ENCODE measurements around the gene NIT1.

NIT1 gene, protein sequence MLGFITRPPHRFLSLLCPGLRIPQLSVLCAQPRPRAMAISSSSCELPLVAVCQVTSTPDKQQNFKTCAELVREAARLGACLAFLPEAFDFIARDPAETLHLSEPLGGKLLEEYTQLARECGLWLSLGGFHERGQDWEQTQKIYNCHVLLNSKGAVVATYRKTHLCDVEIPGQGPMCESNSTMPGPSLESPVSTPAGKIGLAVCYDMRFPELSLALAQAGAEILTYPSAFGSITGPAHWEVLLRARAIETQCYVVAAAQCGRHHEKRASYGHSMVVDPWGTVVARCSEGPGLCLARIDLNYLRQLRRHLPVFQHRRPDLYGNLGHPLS

DNA sequence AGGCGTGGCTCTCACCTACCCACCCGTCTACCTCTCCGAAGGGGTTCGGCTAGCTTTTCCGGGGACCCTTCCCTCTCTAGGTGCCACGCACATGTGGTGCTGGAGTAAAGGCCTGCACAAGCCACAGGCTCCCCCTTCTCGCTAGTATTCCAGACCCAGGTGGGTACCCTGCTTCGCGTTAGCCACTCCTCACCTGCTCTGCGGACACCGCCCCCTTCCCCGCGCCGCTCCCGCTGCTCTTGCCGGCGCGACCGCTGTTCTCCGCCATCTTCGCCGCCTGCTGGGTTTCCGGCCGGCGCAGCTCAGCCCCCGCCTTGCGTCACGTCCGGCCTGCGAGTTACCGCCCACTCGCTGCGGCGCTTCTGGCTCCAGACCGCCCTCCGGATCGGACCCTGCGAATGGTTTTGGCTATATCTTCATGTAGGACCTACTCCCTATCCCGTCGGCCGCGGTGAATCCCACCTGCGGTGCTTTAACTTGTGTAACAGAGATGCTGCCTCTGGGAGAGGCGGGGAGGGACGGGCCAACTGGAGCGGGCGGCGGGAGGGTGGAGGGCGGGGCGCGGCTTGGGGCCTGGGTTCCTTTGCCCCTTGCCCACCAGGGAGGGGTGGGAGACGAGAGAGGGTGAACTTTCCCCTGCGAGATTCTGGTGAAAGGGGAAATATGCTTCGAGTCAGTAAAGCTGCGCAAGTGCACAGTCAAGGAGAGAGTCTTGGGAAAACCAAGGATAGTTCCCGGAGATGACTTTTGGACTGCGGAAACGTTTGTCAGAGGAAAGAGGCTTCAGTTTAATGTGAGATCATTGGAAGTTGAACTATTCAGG, at the start of gene NIT1, which contains the start of gene PFDN2:
NIT1 (plus strand) TSS at position 347 of the 823 bp plus-strand sequence; CDS start at position 419, 72 bp downstream.
PFDN2 (minus strand) TSS at position 279 of the 823 bp plus-strand sequence; CDS start at position 268, 11 bp downstream.
- TF ChIP-seq CTCF (IDR thresholded peaks at IDR 0.05; ENCODE audit: low read depth, low read length, missing control alignments) = no peak
- DNase-seq = peak; percentile 78
- in situ Hi-C loops (cut with HindIII; ENCODE audit: low pct_ligation_motif_present, low sequenced_read_pairs) = no loop called here

DNA sequence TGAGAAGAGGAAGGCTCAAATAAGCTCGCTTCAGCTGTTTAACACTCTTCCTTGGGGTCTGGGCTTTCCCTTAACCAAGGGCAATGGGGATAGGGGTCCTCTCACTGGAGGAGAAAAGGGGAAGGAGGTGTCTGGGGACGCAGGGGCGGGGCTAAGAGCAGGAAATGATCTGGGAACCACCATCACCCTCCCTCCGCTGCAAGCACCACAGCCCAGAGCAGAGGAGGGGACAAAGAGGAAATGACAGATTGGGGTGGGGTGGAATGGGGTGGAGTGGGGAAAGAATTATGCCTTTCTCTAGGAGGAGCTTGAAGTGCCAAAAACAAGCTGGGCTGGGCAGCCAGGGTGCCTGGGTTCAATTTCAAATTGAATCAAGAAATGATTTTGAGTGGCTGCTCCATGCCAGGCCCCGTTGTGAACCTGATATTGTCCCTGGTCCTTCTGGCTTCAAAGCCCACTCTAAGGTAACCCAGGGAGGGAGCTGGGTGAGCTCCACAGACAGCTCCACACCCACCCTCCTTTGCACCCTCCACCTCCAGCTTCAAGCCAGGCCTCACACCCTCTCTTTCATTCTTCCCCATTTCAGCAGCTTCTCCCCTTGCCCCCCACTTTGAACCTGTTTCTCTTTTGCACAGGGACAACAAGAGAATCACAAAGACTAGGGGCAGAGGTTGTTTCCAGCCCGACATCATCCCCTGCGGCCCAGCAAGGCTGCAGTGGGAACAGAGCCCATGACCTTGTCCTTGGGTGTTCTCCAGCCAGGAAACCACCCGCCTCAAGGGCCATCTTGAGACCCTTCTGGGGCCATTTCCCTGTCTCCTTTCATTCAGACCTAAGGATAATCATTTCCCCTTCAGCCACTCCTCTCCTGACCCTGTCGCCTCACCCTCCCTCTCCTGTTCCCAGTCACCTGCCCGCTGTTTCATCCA, 49.3 kb upstream of the NIT1 start:
- Histone ChIP-seq H3K27ac (no peak overlapping the region), H3K36me3 (replicated peaks) (no peaks in the 10 kb centered on the region), H3K27me3 (replicated peaks) (no peaks in the 10 kb centered on the region), H3K4me3 (ENCODE audit: low read depth, low read length) (no peak overlapping the region)
- no peak for TF ChIP-seq CTCF (IDR thresholded peaks at IDR 0.05; ENCODE audit: low read depth, low read length, missing control alignments)
- in situ Hi-C loops (cut with HindIII; ENCODE audit: low pct_ligation_motif_present, low sequenced_read_pairs) = no loop called here
- no peak for DNase-seq

More for the DNA sequence above, at the start of gene NIT1, which contains the start of gene PFDN2:
- Histone ChIP-seq H3K27ac (peak within 1 kb of the TSS; percentile 94), H3K4me3 (ENCODE audit: low read depth, low read length) (peak within 1 kb of the TSS; percentile 100), H3K36me3 (replicated peaks) (peaks cover 31% of the 10 kb centered on the region), H3K27me3 (replicated peaks) (no peaks in the 10 kb centered on the region)

- no peak overlapping the region for H3K4me3 ChIP-seq (ENCODE audit: low read depth, low read length)
- TF ChIP-seq CTCF (IDR thresholded peaks at IDR 0.05; ENCODE audit: low read depth, low read length, missing control alignments) = no peak
- DNase-seq = no peak
- in situ Hi-C loops (cut with HindIII; ENCODE audit: low pct_ligation_motif_present, low sequenced_read_pairs) = no loop called here
- H3K36me3 ChIP-seq (replicated peaks) = no peaks in the 10 kb centered on the region
- no peak overlapping the region for H3K27ac ChIP-seq
- no peaks in the 10 kb centered on the region for H3K27me3 ChIP-seq (replicated peaks)
Observed at GRCh38 chr1:161069241-161069640, 48.7 kb upstream of the NIT1 start.

DNA sequence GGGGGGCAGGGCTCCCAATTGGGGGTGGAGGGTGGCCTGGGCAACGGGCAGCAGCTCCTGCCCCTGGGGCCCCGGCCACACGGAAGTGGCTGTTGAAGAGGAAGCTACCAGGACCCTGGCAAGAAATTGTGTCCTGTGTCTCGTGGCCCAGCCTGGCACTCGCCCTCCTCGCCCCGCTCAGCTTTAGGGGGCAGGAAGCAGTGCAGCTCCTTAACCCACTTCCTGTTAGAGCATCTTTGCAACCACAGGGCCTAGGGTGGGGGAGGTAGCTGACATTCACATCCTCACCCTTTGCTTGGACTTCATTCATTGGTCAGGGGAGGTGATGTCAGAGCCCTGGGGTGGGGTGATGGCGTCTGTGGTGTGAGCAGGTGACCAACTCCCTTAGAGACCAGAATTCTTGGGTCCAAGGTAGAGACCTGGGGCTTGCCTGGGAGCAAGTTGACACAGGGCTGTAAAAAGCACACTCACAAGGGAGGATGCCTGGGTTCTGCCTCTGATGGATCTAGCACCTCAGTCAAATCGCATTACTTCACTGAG, 48.1 kb upstream of the NIT1 start, which contains the start of gene ARHGAP30:
ARHGAP30 (minus strand) TSS at position 161 of the 540 bp plus-strand sequence. CDS start 267 bp downstream, outside the sequence.
- no peak for DNase-seq
- no peaks in the 10 kb centered on the region for H3K36me3 ChIP-seq (replicated peaks)
- no peaks in the 10 kb centered on the region for H3K27me3 ChIP-seq (replicated peaks)
- in situ Hi-C loops (cut with HindIII; ENCODE audit: low pct_ligation_motif_present, low sequenced_read_pairs) = no loop called here
- H3K4me3 ChIP-seq (ENCODE audit: low read depth, low read length) = no peak within 1 kb of the TSS
- no peak for TF ChIP-seq CTCF (IDR thresholded peaks at IDR 0.05; ENCODE audit: low read depth, low read length, missing control alignments)
- no peak within 1 kb of the TSS for H3K27ac ChIP-seq

DNA sequence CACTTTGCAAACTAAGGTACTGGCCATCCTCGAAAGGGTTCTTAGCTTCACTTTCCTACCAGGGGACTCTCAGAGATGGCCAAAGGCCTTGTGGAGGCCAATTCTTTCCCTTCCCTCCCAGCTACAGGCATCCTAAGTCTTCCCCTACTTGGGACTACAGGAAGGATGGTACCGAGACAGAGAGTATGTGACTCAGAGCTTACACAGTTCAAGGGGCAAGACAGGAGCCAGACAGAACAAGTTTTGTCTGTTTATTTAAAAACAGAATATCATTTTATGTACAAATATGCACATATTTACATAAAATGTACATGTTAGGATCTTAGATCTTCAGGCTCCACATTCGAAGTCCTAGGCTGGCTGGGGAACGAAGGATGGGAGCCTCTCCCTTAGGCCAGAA, 47.1 kb upstream of the NIT1 start:
- TF ChIP-seq CTCF (IDR thresholded peaks at IDR 0.05; ENCODE audit: low read depth, low read length, missing control alignments) = no peak
- Histone ChIP-seq H3K36me3 (replicated peaks) (no peaks in the 10 kb centered on the region), H3K27me3 (replicated peaks) (no peaks in the 10 kb centered on the region), H3K4me3 (ENCODE audit: low read depth, low read length) (no peak overlapping the region), H3K27ac (no peak overlapping the region)
- in situ Hi-C loops (cut with HindIII; ENCODE audit: low pct_ligation_motif_present, low sequenced_read_pairs) = no loop called here
- no peak for DNase-seq

Data from brain microvascular endothelial cell (primary cell).